A673 (cell line): Measurements from ENCODE around the gene EPN1.

ENCODE experiments used
- EZH2 ChIP-seq: fragments of 200-600 bp; sonication (generic); IDR thresholded peaks from 2 replicates; pipeline ENCODE4 v1.6.1; 2017; ENCODE audit warnings: borderline replicate concordance, low read depth, mild to moderate bottlenecking, mixed read lengths, antibody characterized with exemption, low read length; ENCODE audit not compliant: poor library complexity, severe bottlenecking
- TF ChIP-seq, protein P1 (sequence below): fragments of 300-800, 200-600 bp; sonication (generic); conservative IDR thresholded peaks from 2 replicates; pipeline ENCODE4 v1.5.1; 2017; ENCODE audit warnings: low read depth, mild to moderate bottlenecking, antibody characterized with exemption, low read length, moderate library complexity, mixed read lengths

DNA sequence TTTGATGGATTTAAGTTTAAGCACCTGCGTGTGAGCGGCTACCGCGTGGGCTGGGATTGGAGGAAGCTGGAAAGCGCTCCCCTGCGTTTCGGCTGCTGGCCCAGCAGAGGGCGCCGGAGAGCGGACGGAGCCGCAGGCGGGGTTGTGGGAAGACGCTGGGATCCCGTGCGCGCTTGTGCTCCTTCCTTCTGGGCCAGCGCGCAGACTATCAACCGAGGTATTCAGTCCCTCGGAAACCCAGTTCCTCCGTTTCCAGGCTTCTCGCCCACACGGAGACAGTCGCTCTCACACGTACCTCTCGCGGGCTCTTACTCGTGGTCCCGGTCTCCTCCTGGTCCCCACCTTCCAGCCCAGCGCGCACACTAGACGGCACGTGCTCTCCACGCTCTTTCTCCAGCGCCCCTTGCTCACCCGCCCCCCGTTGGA, 28.8 kb downstream of the EPN1 start:
- TF ChIP-seq, protein P1, sequence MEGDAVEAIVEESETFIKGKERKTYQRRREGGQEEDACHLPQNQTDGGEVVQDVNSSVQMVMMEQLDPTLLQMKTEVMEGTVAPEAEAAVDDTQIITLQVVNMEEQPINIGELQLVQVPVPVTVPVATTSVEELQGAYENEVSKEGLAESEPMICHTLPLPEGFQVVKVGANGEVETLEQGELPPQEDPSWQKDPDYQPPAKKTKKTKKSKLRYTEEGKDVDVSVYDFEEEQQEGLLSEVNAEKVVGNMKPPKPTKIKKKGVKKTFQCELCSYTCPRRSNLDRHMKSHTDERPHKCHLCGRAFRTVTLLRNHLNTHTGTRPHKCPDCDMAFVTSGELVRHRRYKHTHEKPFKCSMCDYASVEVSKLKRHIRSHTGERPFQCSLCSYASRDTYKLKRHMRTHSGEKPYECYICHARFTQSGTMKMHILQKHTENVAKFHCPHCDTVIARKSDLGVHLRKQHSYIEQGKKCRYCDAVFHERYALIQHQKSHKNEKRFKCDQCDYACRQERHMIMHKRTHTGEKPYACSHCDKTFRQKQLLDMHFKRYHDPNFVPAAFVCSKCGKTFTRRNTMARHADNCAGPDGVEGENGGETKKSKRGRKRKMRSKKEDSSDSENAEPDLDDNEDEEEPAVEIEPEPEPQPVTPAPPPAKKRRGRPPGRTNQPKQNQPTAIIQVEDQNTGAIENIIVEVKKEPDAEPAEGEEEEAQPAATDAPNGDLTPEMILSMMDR: peak; percentile 88
- TF ChIP-seq EZH2: no peak
